HG03575 (cell line): ENCODE measurements around the gene CDH23.

Source experiments
- ATAC-seq: cut with Tn5 transposase; IDR thresholded peaks from one replicate; pipeline ENCODE4 v1.9.1; 2021; ENCODE audit not compliant: unreplicated experiment, insufficient number of reproducible peaks, low FRiP score; ENCODE audit errors: extremely low read depth

Gene CDH23

GRCh38 chr10:71708897-71709882 is 312.5 kb downstream of the CDH23 start:
- no peak for ATAC-seq

- no peak for ATAC-seq
Measured at GRCh38 chr10:71710519-71710918, 313.8 kb downstream of the CDH23 start.

GRCh38 chr10:71711052-71711623 is 314.4 kb downstream of the CDH23 start:
- no peak for ATAC-seq

- no peak for ATAC-seq
Measured at GRCh38 chr10:71712170-71712569, 315.4 kb downstream of the CDH23 start.

GRCh38 chr10:71712572-71713134 is 315.9 kb downstream of the CDH23 start:
- no peak for ATAC-seq

GRCh38 chr10:71713135-71714030 is 316.7 kb downstream of the CDH23 start:
- ATAC-seq, result no peak

- no peak for ATAC-seq
Measured at GRCh38 chr10:71714031-71714410, 317.3 kb downstream of the CDH23 start.

GRCh38 chr10:71714592-71714991 is 317.9 kb downstream of the CDH23 start:
- no peak for ATAC-seq

- ATAC-seq, result no peak
Measured at GRCh38 chr10:71715026-71715425, 318.3 kb downstream of the CDH23 start.

GRCh38 chr10:71715860-71716259 is 319.1 kb downstream of the CDH23 start:
- no peak for ATAC-seq

- ATAC-seq, result no peak
Measured at GRCh38 chr10:71716426-71716825, 319.7 kb downstream of the CDH23 start.

- ATAC-seq, result no peak
Measured at GRCh38 chr10:71717056-71717455, 320.3 kb downstream of the CDH23 start.

GRCh38 chr10:71717551-71717951 is 320.8 kb downstream of the CDH23 start:
- no peak for ATAC-seq

GRCh38 chr10:71718165-71718698 is 321.5 kb downstream of the CDH23 start:
- ATAC-seq, result no peak

GRCh38 chr10:71719042-71719441 is 322.3 kb downstream of the CDH23 start:
- no peak for ATAC-seq

GRCh38 chr10:71719464-71720201 is 322.9 kb downstream of the CDH23 start, which contains the start of gene C10orf105:
C10orf105 (minus strand) TSS chr10:71719778; CDS start chr10:71716337, 3,441 bp downstream.
- no peak for ATAC-seq

GRCh38 chr10:71720288-71720687 is 323.6 kb downstream of the CDH23 start:
- ATAC-seq, result no peak

- ATAC-seq, result no peak
Measured at GRCh38 chr10:71721313-71721712, 324.6 kb downstream of the CDH23 start.
